HL-60 (cell line): Measurements from ENCODE around the gene BIRC7.

Source experiments
- DNase-seq, 2 experiments: peaks; one replicate each; pipeline ENCODE4 v3.0.0-alpha.2; 2010 to 2020; ENCODE audit warnings: low read depth in 1 of 2, low spot score in 1 of 2
- H3K27ac ChIP-seq: fragments of 250-450 bp; sonication (Bioruptor Pico); replicated peaks from 2 replicates; pipeline ENCODE4 v1.5.1; 2020; ENCODE audit warnings: mild to moderate bottlenecking, moderate library complexity
- H3K27me3 ChIP-seq: fragments of 250-450 bp; sonication (Bioruptor Pico); 2 replicates; pipeline ENCODE4 v1.5.1; 2021; ENCODE audit warnings: mild to moderate bottlenecking, moderate library complexity; ENCODE audit not compliant: insufficient read depth, poor library complexity, severe bottlenecking
- H3K4me3 ChIP-seq: replicated peaks from 2 replicates; pipeline ENCODE4 v1.5.1; 2011; ENCODE audit warnings: mild to moderate bottlenecking, control low read depth, low read length; ENCODE audit not compliant: insufficient read depth
- CTCF ChIP-seq: IDR thresholded peaks from one replicate; pipeline ENCODE4 v1.5.1; 2011; ENCODE audit warnings: low read length, control low read depth, inconsistent platforms; ENCODE audit not compliant: insufficient read depth
- GABPA ChIP-seq: IDR thresholded peaks from 2 replicates; pipeline ENCODE4 v1.6.1; 2012; ENCODE audit warnings: low read depth
- POLR2AphosphoS5 ChIP-seq: IDR thresholded peaks from 2 replicates; pipeline ENCODE4 v1.6.1; 2012; ENCODE audit warnings: low read depth
- REST ChIP-seq: IDR thresholded peaks from 2 replicates; pipeline ENCODE4 v1.6.1; 2012; ENCODE audit warnings: low read depth; ENCODE audit not compliant: insufficient replicate concordance
- SPI1 ChIP-seq: IDR thresholded peaks from 2 replicates; pipeline ENCODE4 v1.6.1; 2012; ENCODE audit warnings: low read depth, mild to moderate bottlenecking, borderline replicate concordance

Gene BIRC7

GRCh38 chr20:63217706-63218105 is 18.0 kb upstream of the BIRC7 start:
- Histone ChIP-seq H3K27me3 (peaks cover 9% of the 10 kb centered on the region), H3K4me3 (no peak overlapping the region), H3K27ac (no peak overlapping the region)
- no peak for DNase-seq
- TF ChIP-seq POLR2AphosphoS5 (no peak), REST (no peak), SPI1 (no peak), CTCF (no peak), GABPA (no peak)

GRCh38 chr20:63218701-63219446 is 16.8 kb upstream of the BIRC7 start:
- H3K27ac ChIP-seq = no peak overlapping the region
- H3K27me3 ChIP-seq = peaks cover 9% of the 10 kb centered on the region
- no peak for DNase-seq
- H3K4me3 ChIP-seq = no peak overlapping the region
- TF ChIP-seq SPI1 (no peak), REST (no peak), CTCF (no peak), GABPA (no peak), POLR2AphosphoS5 (no peak)

- DNase-seq = no peak
- H3K4me3 ChIP-seq = no peak overlapping the region
- TF ChIP-seq GABPA = no peak
- TF ChIP-seq SPI1 = no peak
- no peak for TF ChIP-seq POLR2AphosphoS5
- no peak for TF ChIP-seq REST
- TF ChIP-seq CTCF = no peak
- H3K27me3 ChIP-seq = peaks cover 9% of the 10 kb centered on the region
- no peak overlapping the region for H3K27ac ChIP-seq
Observed at GRCh38 chr20:63219447-63219821, 16.3 kb upstream of the BIRC7 start.
